EH (cell line): ENCODE measurements around the gene PCSK4.

Experiments used
- DNase-seq: peaks from one replicate; pipeline ENCODE4 v3.0.0-alpha.2; 2015; ENCODE audit warnings: low read depth

The PCSK4 gene

DNA sequence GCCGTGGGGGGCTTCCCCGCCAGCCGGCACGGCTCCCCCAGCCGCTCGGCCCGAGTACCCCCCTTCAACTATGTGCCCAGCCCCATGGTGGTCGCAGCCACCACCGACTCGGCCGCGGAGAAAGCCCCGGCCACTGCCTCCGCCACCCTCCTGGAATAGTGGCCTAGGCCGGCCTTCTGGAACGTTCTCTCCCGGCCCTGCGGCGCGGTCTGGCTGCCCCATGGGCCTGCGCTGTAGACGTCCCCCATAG, 20.2 kb downstream of the PCSK4 start:
- DNase-seq = no peak

DNA sequence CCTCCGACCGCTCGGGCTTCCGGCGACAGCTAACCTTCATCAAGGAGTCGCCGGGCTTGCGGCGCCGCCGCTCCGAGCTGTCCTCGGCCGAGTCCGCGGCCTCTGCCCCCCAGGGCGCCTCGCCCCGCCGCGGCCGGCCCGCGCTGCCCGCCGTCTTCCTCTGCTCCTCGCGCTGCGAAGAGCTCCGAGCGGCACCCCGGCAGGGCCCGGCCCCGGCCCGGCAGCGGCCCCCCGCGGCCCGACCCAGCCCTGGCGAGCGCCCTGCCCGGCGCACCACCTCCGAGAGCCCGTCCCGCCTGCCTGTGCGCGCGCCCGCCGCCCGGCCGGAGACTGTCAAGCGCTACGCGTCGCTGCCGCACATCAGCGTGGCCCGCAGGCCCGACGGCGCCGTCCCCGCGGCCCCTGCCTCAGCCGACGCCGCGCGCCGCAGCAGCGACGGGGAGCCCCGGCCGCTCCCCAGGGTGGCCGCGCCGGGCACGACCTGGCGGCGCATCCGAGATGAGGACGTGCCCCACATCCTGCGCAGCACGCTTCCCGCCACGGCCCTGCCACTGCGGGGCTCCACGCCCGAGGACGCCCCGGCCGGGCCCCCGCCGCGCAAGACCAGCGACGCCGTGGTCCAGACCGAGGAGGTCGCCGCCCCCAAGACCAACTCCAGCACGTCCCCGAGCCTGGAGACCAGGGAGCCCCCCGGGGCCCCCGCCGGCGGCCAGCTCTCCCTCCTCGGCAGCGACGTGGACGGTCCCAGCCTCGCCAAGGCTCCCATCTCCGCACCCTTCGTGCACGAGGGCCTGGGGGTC, 20.7 kb downstream of the PCSK4 start:
- DNase-seq = peak; percentile 38

DNA sequence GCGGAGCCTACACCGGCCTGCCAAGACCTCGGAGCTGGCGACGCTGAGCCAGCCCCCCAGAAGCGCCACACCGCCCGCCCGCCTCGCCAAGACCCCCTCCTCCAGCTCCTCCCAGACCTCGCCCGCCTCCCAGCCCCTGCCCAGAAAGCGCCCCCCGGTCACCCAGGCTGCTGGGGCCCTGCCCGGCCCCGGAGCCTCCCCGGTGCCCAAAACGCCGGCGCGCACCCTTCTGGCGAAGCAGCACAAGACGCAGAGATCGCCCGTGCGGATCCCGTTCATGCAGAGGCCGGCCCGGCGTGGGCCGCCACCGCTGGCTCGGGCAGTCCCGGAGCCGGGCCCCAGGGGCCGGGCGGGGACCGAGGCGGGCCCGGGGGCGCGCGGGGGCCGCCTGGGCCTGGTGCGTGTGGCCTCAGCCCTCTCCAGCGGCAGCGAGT, 21.3 kb downstream of the PCSK4 start:
- peak; percentile 44 for DNase-seq

DNA sequence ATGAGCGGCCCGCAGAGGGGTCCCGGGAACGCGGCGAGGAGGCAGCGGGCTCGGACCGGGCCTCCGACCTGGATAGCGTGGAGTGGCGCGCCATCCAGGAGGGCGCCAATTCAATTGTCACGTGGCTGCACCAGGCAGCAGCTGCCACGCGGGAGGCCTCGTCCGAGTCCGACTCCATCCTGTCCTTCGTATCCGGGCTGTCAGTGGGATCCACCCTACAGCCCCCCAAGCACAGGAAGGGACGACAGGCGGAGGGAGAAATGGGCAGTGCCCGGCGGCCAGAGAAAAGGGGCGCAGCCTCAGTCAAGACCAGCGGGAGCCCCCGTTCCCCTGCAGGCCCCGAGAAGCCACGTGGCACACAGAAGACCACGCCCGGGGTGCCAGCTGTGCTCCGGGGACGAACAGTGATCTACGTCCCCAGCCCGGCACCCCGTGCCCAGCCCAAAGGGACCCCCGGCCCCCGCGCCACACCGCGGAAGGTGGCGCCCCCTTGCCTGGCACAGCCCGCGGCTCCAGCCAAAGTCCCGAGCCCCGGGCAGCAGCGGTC, 21.8 kb downstream of the PCSK4 start:
- no peak for DNase-seq

DNA sequence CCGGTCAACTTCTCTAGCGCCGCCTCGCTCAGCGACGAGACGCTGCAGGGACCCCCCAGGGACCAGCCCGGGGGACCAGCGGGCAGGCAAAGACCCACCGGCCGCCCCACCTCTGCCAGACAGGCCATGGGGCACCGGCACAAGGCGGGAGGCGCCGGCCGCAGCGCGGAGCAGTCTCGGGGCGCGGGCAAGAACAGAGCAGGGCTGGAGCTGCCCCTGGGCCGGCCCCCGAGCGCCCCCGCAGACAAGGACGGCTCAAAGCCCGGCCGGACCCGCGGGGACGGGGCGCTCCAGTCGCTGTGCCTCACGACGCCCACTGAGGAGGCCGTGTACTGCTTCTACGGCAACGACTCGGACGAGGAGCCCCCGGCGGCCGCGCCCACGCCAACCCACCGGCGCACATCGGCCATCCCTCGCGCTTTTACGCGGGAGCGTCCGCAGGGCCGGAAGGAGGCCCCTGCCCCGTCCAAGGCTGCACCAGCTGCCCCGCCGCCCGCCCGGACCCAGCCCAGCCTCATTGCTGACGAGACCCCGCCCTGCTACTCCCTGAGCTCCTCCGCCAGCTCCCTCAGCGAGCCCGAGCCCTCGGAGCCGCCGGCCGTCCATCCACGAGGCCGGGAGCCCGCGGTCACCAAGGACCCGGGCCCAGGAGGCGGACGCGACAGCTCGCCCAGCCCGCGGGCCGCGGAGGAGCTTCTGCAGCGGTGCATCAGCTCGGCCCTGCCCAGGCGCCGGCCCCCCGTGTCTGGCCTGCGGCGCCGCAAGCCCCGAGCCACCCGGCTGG, 22.5 kb downstream of the PCSK4 start:
- no peak for DNase-seq

DNA sequence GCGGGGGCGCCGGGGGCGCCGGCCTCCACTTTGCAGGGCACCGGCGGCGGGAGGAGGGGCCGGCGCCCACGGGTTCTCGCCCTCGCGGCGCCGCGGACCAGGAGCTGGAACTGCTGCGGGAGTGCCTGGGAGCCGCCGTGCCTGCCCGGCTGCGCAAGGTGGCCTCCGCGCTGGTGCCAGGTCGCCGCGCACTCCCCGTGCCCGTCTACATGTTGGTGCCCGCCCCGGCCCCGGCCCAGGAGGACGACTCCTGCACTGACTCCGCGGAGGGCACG, 23.0 kb downstream of the PCSK4 start:
- no peak for DNase-seq

DNA sequence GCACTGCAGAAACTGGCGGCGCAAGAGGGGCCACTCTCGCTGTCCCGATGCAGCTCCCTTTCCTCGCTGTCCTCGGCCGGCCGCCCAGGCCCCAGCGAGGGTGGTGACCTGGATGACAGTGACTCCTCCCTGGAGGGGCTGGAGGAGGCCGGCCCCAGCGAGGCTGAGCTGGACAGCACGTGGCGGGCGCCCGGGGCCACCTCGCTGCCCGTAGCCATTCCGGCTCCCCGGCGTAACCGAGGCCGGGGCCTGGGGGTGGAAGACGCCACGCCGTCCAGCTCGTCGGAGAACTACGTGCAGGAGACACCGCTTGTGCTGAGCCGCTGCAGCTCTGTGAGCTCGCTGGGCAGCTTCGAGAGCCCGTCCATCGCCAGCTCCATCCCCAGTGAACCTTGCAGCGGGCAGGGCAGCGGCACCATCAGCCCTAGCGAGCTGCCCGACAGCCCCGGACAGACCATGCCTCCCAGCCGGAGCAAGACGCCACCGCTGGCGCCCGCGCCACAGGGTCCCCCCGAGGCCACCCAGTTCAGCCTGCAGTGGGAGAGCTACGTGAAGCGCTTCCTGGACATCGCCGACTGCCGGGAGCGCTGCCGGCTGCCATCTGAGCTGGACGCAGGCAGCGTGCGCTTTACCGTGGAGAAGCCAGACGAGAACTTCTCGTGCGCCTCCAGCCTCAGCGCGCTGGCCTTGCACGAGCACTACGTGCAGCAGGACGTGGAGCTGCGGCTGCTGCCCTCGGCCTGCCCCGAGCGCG, 23.5 kb downstream of the PCSK4 start:
- peak; percentile 32 for DNase-seq

DNA sequence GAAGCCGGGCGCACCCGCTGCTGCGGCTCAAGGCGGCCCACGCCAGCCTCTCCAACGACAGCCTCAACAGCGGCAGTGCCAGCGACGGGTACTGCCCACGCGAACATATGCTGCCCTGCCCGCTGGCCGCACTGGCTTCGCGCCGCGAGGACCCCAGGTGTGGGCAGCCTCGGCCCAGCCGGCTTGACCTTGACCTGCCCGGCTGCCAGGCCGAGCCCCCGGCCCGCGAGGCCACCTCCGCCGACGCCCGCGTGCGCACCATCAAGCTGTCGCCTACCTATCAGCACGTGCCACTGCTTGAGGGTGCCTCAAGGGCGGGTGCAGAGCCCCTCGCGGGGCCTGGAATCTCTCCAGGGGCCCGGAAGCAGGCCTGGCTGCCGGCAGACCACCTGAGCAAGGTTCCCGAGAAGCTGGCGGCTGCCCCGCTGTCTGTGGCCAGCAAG, 24.1 kb downstream of the PCSK4 start:
- no peak for DNase-seq

DNA sequence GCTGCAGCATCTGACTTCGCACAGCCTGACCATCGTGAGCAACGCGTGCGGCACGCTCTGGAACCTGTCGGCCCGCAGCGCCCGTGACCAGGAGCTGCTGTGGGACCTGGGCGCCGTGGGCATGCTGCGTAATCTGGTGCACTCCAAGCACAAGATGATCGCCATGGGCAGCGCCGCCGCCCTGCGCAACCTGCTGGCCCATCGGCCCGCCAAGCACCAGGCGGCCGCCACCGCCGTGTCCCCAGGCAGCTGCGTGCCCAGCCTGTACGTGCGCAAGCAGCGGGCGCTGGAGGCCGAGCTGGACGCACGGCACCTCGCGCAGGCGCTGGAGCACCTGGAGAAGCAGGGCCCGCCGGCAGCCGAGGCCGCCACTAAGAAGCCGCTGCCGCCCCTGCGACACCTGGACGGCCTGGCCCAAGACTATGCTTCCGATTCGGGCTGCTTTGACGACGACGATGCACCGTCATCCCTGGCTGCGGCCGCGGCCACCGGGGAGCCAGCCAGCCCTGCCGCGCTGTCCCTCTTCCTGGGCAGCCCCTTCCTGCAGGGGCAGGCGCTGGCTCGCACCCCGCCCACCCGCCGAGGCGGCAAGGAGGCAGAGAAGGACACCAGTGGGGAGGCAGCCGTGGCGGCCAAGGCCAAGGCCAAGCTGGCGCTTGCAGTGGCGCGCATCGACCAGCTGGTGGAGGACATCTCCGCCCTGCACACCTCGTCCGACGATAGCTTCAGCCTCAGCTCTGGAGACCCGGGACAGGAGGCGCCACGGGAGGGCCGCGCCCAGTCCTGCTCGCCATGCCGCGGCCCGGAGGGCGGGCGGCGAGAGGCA, 24.7 kb downstream of the PCSK4 start:
- peak; percentile 71 for DNase-seq

DNA sequence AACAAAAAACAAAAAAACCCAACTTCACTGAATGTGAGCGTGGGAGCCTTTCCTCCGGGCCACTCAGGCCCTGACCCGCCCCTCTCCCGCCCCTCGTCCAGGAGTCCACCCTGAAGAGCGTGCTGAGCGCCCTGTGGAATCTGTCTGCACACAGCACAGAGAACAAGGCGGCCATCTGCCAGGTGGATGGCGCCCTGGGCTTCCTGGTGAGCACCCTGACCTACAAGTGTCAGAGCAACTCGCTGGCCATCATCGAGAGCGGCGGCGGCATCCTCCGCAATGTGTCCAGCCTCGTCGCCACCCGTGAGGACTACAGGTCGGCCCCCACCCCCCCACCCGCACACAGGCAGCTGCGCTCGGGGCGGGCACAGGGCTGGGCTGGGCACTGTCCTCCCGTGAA, 28.3 kb downstream of the PCSK4 start:
- no peak for DNase-seq

DNA sequence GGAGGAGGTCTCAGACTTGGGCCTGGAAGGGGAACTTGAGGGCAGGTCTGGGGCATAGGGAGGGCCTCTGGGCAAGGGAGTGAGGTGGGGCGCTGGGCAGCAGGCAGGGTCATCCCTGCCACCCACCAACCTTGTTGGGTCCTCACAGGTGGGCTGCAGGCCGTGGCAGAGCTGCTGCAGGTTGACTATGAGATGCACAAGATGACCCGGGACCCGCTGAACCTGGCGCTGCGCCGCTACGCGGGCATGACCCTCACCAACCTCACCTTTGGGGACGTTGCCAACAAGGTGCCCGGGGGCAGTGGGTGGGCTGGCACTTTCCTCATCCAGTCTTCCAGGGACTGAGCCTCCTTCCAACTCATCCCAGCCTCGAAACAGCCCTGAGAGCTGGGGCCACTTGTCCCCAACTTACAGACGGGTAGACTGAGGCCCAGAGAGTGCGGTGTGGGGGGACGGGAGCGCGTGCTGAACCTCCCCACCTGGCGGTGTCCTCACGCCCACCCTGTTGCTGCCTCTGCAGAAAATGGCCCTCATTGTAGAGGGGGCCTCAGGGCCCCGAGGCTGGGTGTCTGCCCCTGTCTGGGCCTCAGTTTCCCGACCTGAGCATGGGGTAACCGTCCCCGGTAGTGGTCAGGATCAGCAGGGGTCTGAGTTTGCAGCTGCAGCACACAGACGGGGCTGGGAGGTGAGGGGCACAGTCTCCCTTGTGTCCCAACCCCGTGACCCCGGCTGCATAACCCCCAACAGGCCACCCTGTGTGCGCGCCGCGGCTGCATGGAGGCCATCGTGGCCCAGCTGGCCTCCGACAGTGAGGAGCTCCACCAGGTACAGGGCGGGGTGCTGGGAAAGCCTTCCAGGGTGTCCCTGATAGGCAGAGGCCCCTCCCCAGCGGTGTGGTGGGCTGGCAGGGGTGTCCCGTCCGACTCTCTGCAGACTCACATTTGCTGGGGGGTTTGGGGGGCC, 29.8 kb downstream of the PCSK4 start:
- no peak for DNase-seq

DNA sequence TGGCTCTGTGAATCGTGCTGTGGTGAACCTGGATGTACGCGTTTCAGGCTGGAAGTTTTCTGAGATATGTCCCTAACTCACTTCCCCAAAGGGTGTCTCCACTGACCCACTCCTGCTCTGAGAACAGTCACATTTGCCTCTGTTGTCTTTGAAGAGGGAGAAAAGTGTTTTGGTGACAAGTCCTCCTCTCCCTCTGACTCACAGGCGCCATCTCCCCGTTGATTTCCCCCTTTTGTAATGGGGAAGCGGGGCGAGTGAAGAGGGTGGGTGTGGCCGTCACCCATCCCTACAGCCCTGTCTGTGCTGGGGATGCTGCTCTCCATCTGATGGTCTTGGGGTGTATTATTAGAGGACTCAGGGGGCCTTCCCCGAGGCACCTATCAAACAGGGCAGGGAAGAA, 30.7 kb downstream of the PCSK4 start:
- no peak for DNase-seq

DNA sequence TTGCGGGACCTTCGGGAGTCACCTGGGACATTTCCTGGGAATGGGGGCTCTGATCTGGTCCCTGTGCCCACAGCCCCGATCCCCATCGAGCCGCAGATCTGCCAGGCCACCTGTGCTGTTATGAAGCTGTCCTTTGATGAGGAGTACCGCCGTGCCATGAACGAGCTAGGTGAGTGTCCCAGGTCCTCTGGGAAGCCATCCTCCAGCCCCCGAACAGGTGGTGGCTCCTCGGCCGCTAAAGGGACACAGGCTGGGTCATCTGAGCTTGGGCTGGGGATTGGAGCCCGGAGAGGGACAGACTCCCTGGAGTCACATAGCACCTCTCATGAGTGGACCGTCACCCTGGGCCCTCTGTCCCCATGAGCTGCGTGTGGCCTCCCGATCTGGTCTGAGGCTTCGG, 32.3 kb downstream of the PCSK4 start:
- DNase-seq = no peak

DNA sequence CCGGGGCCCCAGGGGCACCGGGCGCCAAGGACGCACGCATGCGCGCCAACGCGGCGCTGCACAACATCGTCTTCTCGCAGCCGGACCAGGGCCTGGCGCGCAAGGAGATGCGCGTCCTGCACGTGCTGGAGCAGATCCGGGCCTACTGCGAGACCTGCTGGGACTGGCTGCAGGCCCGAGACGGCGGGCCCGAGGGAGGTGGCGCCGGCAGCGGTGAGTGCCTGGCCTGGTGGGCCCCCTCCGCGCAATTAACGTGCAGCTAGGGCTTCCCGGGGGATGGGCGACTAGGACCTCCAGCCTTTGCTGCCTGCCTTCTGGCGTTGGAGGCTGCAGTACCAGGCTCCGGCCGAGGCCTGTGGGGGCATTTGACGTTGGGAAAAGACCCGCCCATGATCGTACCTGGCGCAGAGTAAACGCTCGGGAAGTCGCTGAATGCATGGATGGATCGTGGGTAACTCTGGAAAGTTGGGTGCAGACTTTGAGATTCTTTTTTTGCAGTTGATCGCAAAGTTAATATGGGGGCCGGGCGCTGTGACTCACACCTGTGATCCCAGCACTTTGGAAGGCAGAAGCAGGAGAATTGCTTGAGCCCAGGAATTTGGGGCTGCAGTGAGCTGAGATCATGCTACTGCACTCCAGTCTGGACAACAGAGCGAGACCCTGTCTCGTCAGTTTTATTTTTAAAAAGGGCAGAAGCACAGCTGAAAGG, 33.0 kb downstream of the PCSK4 start:
- no peak for DNase-seq

DNA sequence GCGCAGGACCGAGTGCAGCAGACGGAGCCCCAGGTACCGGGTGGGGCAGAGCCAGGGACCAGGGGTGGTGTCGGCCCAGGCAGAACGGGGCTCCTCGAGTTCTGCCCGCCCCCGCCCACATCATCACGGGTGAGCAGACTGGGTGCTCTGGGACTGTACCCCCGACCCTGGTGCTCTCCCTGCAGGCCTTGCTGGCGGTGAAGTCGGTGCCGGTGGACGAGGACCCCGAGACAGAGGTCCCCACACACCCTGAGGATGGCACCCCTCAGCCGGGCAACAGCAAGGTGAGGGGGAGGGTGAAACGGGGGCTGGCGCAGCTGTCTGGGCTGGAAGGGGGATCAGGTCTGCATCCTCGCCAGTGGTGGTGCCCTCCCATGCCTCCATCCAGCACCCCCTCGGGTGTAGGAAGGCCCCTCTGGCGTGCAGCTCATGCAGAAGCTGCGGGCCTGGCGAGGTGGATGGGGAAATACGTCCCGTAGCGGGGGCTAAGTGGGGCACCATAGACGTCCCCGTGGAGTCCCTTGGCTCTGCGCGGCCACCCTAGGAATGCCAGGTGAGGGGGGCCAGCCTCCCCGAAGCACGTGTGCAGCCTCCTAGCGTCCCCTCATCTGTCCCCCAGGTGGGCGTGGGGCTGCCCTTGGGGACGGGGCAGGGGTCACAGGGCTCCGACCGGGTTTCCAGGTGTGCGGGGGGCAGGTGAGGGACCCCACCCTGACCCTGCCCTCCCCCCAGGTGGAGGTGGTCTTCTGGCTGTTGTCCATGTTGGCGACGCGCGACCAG, 33.8 kb downstream of the PCSK4 start:
- DNase-seq = no peak

DNA sequence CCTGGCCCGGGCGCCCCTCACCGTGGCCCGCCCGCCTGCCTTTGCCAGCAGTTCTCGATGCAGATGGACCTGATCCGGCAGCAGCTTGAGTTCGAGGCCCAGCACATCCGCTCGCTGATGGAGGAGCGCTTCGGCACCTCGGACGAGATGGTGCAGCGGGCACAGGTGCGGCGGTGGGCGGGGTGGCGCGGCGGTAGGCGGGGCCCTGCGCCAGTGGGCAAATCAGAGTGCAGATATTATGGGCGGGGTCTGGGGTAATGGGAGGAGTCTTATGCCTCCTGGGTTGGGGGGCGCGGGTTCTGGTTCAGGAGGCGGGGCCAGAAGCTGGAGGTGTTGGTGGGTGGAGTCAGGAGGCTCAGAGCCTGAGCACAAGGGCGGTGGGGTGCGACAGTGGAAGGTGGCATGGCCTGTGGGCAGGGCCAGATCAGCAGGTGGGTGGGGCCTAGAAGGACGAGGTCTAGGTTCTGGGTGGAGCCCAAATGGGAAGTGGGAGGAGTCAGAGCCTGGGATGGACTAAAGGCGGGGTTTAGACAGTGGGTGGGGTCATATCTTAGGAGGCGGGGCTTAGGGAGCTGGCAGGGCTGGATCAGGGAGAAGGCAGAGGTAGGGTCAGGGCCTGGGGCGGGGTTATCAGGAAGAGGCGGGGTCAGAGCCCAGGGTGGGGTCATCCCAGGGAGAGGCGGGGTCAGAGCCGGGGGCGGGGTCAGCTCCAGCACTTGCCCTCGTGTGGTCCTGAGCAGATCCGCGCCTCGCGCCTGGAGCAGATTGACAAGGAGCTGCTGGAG, 34.6 kb downstream of the PCSK4 start:
- peak; percentile 72 for DNase-seq

DNA sequence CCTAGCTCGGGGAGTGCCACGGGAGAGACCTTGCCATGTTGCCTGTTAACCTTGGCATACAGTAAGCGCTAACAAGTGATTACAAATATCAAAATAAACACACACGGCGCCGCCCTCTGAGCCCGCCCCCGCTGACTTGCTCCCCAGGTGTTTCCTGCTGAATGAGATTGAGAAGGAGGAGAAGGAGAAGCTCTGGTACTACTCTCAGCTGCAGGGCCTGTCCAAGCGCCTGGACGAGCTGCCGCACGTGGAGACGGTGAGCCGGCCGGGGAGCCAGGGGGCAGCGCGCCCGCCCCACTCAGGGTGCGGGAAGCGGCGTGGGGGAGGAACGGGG, 35.2 kb downstream of the PCSK4 start:
- no peak for DNase-seq

DNA sequence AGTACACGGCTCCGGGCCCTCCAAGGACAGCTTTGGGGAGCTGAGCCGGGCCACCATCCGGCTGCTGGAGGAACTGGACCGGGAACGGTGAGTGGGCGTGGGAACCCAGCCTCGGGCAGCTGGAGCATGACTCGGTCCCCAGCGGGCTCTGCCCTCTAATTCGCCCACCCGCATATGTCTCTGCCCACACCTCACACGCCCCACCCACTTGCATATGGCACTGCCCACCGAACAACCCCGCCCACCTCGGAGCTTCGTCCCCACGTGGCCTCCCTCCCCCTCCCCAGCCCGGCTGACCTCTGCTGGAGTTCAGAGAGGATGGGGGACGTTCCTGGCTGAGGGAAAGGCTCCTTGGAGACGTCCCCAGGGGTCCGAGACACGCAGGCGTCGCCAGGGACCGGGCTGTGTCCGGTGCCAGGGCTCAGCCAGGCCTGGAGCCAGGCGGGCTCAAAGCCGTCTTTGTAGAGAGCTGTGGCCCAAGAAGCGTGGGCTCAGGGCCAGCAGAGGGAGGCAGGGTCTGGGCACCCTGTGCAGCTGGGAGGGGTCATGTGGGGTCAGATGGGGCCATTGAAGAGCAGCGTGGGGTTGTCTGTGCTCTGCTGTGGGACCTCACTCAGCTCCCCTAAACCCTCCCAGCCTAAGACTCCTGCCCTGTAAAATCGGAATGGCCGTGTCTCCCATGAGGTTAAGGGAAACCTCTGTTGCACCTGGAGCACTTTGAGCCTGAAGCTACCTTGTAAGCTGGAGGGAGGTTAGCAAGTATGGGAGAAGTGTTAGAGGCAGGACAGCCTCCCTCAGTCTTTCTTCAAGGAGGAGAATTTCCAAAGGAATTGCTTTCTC, 36.4 kb downstream of the PCSK4 start:
- peak; percentile 39 for DNase-seq
